CD1c-positive myeloid dendritic cell (primary cell): Measurements from ENCODE around the gene TOMM6.

Experiments used
- DNase-seq: peaks from one replicate; pipeline ENCODE4 v3.0.0-alpha.2; 2016; ENCODE audit errors: extremely low spot score

Gene TOMM6

GRCh38 chr6:41787219-41787917 lies at the start of gene TOMM6:
Gene TOMM6 (plus strand): TSS chr6:41787694. CDS start chr6:41787698, 4 bp downstream.
- DNase-seq, result peak; percentile 97

GRCh38 chr6:41739041-41739440 lies 48.5 kb upstream of the TOMM6 start:
- no peak for DNase-seq

- DNase-seq, result no peak
Observed at GRCh38 chr6:41740366-41741162, 46.9 kb upstream of the TOMM6 start.

GRCh38 chr6:41741625-41742490 lies 45.6 kb upstream of the TOMM6 start:
- no peak for DNase-seq

GRCh38 chr6:41743406-41744235 lies 43.9 kb upstream of the TOMM6 start:
- no peak for DNase-seq

GRCh38 chr6:41744236-41744787 lies 43.2 kb upstream of the TOMM6 start:
- no peak for DNase-seq

- DNase-seq, result no peak
Observed at GRCh38 chr6:41746107-41746506, 41.4 kb upstream of the TOMM6 start.

- no peak for DNase-seq
Observed at GRCh38 chr6:41747256-41748101, 40.0 kb upstream of the TOMM6 start, which contains the start of gene PGC. Gene PGC (minus strand): TSS chr6:41747397. CDS start chr6:41747334, 63 bp downstream.

GRCh38 chr6:41748102-41748477 lies 39.4 kb upstream of the TOMM6 start:
- DNase-seq, result no peak

- no peak for DNase-seq
Observed at GRCh38 chr6:41748542-41748941, 39.0 kb upstream of the TOMM6 start.

- DNase-seq, result no peak
Observed at GRCh38 chr6:41750374-41750773, 37.1 kb upstream of the TOMM6 start.

- DNase-seq, result no peak
Observed at GRCh38 chr6:41755895-41756294, 31.6 kb upstream of the TOMM6 start.

- no peak for DNase-seq
Observed at GRCh38 chr6:41756354-41756753, 31.1 kb upstream of the TOMM6 start.

GRCh38 chr6:41757271-41757670 lies 30.2 kb upstream of the TOMM6 start:
- no peak for DNase-seq

- no peak for DNase-seq
Observed at GRCh38 chr6:41757931-41758640, 29.4 kb upstream of the TOMM6 start.

GRCh38 chr6:41758641-41759035 lies 28.9 kb upstream of the TOMM6 start:
- no peak for DNase-seq

GRCh38 chr6:41759106-41759904 lies 28.2 kb upstream of the TOMM6 start:
- DNase-seq, result no peak

GRCh38 chr6:41759905-41760579 lies 27.5 kb upstream of the TOMM6 start:
- no peak for DNase-seq
